NCI-H1048 (cell line): Measurements from ENCODE around the gene FAM3B.
"Not testable (repeated sequence)": the region's sequence is repeated elsewhere in the genome, so short reads cannot be mapped to it uniquely, and the experiment has no call there.

Source experiments
- DNase-seq: peaks from one replicate; lab custom pipeline; 2025; lab: John Stamatoyannopoulos, UW

FAM3B gene

GRCh38 chr21:41316200-41317062, at the start of gene FAM3B:
TSS of gene FAM3B (plus strand) at chr21:41316801. CDS start at chr21:41316880, 79 bp downstream.
- DNase-seq = no peak

DNA sequence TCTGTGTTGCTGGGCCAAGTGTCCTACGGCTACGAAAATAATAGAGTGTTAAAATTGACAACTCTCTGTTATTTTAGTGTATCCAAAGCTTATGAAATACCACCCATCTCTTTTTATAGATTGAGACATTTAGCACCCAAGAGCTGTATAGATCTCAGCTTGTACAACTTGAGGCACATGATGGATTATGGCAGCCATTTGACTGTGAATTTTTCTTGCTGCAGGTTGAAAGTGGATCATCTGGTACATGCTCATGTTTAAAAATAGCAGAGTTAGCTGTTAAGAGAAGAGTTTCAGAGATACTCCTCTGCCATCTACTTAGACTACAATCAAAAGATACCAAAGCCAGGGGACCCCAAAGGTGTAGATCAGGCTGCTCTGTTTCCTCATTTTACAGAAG, 49.3 kb upstream of the FAM3B start:
- DNase-seq = no peak

DNA sequence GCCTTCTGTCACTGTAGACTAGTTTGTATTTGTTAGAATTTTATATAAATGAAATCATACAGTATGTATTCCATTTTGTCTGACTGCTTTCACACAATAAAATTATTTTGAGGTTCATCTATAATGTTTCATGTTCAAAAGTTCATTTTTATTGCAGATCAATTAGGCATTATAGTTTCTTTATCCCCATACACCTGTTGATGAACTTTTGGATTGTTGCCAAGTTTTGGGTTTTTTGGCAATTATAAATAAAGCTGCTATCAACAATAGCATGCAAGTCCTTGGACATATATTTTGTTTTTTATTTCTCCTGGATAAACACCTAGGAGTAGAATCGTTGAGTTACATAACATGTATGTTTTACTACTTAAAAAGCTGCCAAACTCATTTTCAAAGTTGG, 47.1 kb upstream of the FAM3B start:
- DNase-seq = no peak

- DNase-seq = no peak
Observed at GRCh38 chr21:41277196-41277595, 39.4 kb upstream of the FAM3B start.

- DNase-seq = no peak
Observed at GRCh38 chr21:41277846-41278245, 38.8 kb upstream of the FAM3B start.

- DNase-seq = no peak
Observed at GRCh38 chr21:41280115-41280919, 36.3 kb upstream of the FAM3B start.

- no peak for DNase-seq
Observed at GRCh38 chr21:41282412-41282811, 34.2 kb upstream of the FAM3B start.

GRCh38 chr21:41283211-41283818, 33.3 kb upstream of the FAM3B start:
- DNase-seq = peak; percentile 54

DNA sequence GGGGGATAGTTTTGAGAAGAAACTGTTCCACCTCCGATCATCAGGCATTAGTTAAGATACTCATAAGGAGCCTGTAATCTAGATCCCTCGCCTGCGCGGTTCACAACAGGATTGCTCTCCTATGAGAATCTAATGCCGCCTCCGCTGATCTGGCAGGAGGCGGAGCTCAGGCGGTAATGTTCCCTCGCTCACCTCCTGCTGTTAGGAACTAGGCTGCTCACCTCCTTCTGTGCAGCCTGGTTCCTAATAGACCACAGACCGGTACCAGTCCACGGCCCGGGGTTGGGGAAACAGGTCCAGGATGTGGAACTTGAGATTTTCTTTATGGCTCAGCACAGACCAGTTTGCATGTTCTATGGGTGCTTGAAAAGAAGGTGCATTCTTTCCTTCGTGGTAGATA, 27.2 kb upstream of the FAM3B start:
- no peak for DNase-seq

- DNase-seq = no peak
Observed at GRCh38 chr21:41290106-41290799, 26.3 kb upstream of the FAM3B start.

- DNase-seq = no peak
Observed at GRCh38 chr21:41294548-41295231, 21.9 kb upstream of the FAM3B start.

GRCh38 chr21:41295721-41296254, 20.8 kb upstream of the FAM3B start:
- DNase-seq = no peak

- DNase-seq = no peak
Observed at GRCh38 chr21:41302976-41303375, 13.6 kb upstream of the FAM3B start.

DNA sequence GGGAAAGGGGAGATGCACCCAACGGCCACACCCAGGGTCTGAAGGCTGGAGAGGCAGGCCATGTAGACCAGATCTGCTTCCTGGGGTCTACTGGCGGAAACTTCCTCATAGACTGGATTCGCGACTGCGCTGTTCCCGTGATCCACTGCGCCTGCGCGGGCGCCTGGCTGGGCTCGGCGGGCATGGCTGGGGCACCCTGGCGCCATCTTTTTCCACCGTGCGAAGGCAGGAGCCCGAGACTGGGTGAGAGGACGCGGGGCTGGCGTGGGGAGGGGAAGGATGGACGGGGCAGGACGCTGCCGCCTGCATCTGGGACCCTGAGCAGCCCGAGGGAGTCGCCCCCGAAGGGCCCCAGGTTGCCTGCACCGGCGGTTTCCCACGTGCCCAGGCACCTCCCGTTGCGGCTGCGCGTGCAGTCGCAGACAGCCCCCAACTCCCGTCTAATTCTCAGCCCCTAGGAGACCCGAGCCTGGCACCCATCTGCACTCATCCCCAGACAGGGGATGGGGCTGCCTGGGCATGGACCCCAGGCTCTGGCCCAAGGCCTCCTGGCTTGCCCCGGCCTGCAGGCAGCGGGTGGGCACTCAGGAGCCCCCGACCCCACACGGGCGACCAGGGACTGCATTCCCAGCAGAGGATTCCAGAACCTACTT, 12.4 kb upstream of the FAM3B start:
- no peak for DNase-seq

DNA sequence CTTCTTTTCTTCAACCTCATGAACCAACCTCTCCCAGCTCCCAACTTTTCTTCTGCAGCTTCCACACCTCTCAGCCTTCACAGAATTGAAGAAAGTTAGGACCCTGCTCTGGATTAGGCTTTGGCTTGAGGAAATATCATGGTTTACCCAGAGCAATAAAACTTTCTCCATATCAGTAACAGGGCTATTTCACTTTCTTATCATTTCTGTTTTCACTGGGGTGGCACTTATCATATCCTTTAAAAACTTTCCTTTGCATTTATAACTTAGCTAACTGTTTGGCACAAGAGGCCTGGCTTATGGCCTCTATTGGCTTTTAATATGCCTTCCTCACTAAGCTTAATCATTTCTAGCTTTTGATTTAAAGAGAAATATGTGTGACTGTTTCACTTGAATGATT, 9.4 kb upstream of the FAM3B start:
- DNase-seq = no peak

DNA sequence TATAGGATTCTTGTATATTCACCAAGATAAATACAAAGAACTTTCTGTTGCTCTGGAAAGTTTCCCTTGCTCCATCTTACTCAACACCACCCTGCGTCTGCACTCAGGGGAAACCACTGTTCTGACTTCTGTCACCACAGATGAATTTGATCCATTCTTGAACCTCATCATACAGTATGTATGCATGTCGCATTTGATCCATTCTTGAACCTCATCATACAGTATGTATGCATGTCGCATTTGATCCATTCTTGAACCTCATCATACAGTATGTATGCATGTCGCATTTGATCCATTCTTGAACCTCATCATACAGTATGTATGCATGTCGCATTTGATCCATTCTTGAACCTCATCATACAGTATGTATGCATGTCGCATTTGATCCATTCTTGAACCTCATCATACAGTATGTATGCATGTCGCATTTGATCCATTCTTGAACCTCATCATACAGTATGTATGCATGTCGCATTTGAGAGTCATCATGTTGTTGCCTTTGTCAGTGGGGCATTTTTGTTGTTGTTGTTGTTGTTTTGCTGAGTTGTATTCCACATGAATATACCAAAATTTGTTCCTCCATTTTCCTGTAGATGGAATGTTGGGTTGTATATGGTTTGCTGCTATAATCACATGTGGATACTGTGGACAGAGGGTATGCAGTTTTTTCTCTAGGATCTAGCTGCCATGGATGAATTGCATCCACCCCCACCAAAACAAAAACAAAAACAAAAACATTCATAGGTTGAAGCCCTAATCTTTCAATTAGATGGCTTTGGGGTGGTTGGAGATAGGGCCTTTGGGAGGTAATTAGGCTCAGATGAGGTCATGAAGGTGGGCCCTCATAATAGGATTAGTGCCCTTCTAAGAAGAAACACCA, 3.1 kb upstream of the FAM3B start:
- not testable (repeated sequence) for DNase-seq

DNA sequence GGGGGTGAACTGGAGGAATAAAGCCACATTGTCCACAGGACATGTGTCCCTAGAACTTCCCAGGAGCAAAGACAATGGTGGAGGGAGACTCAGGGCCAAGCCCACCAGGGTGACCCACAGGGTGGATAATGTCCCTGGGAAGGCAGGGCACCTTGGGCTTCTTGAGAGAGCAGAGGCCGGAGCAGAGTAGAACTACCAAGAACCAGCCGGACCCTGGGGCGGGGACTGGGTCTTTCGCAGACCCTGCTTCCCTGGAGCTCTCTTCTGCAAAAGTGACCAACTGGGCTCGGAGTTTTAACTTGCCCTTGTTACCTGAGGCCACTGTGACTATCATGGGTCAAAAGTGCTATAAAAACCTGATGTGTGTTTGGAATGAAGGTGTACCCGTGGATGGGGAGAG, 875 bp upstream of the FAM3B start:
- no peak for DNase-seq

DNA sequence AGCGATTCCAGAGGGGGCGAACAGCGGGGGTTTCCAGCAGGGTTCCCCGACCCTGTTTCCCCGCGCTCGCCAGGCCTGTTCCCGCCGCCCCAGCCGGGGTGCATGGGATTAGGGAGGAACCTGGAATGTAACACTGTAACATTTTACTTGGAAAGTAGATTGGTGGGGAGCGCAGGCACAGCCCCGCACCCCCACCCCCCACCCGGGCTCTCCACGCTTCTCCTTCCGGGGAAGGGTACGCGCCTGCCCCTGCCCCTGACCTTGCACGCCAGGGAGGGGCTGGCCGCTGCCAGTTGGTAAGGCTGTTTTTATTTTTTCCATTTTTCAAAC, 427 bp downstream of the FAM3B start:
- no peak for DNase-seq

DNA sequence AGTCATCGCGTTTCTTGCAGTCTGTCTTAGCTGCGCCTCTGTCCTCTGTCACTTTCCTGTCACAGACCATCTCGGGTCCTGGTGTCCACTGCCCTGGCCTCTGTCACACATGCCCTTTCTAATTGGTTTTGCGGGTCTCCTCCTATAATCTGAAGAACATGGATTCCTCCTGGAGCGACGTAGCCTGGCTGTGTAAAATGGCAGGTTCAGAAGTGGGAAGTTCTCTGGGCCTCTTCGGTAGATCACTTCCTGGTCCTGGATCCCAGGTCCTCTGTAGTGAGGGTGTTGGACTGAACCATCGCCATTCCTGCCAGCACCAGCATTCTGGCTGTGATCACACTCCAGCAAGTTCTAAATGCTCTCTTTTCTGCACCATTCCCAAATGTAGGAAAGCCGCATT, 857 bp downstream of the FAM3B start:
- DNase-seq = no peak

GRCh38 chr21:41318218-41318617, 1.6 kb downstream of the FAM3B start:
- no peak for DNase-seq
